DOHH2 (cell line): ENCODE data around the gene PCDHA13.

Source experiments
- H3F3A ChIP-seq: fragments of 200-600 bp; sonication (generic), shearing (Covaris generic); 2 replicates; pipeline ENCODE4 v1.6.0; 2016; ENCODE audit warnings: antibody characterized with exemption, mild to moderate bottlenecking; ENCODE audit not compliant: control insufficient read depth, insufficient read depth
- H3K27ac ChIP-seq: fragments of 200-600 bp; sonication (generic); 2 replicates; pipeline ENCODE4 v1.5.1; 2014; ENCODE audit warnings: low read depth, mild to moderate bottlenecking, low read length, moderate library complexity
- H3K27me3 ChIP-seq: fragments of 200-600 bp; sonication (generic); 2 replicates; pipeline ENCODE4 v1.6.1; 2014; ENCODE audit warnings: mild to moderate bottlenecking, low read length, mixed read lengths; ENCODE audit not compliant: control insufficient read depth
- H3K36me3 ChIP-seq: fragments of 200-600 bp; sonication (generic); 2 replicates; pipeline ENCODE4 v1.6.1; 2014; ENCODE audit warnings: mild to moderate bottlenecking, low read length, moderate library complexity, mixed read lengths; ENCODE audit not compliant: control insufficient read depth
- H3K4me1 ChIP-seq: fragments of 200-600 bp; sonication (generic); 2 replicates; pipeline ENCODE4 v1.6.1; 2014; ENCODE audit warnings: mild to moderate bottlenecking, low read length, mixed read lengths; ENCODE audit not compliant: control insufficient read depth
- H3K4me2 ChIP-seq: fragments of 200-600 bp; sonication (generic); 2 replicates; pipeline ENCODE4 v1.6.0; 2014; ENCODE audit warnings: mild to moderate bottlenecking, low read length, moderate library complexity
- H3K4me3 ChIP-seq: fragments of 200-600 bp; sonication (generic); 2 replicates; pipeline ENCODE4 v1.5.1; 2014; ENCODE audit warnings: mild to moderate bottlenecking, low read length, mixed read lengths
- H3K79me2 ChIP-seq: fragments of 200-600 bp; sonication (generic); 2 replicates; pipeline ENCODE4 v1.6.1; 2014; ENCODE audit warnings: mild to moderate bottlenecking, low read length, mixed read lengths; ENCODE audit not compliant: control insufficient read depth
- H3K9me2 ChIP-seq: fragments of 200-600 bp; sonication (generic); replicated peaks from 2 replicates; pipeline ENCODE4 v1.6.1; 2014; ENCODE audit warnings: mild to moderate bottlenecking, low read length, mixed read lengths; ENCODE audit not compliant: control insufficient read depth
- H3K9me3 ChIP-seq: fragments of 200-600 bp; sonication (generic); 2 replicates; pipeline ENCODE4 v1.6.1; 2014; ENCODE audit warnings: antibody characterized with exemption, low read length, mixed read lengths; ENCODE audit not compliant: control insufficient read depth, insufficient read depth
- H4K20me1 ChIP-seq: fragments of 200-600 bp; sonication (generic); 2 replicates; pipeline ENCODE4 v1.6.0; 2014; ENCODE audit warnings: low read depth, mild to moderate bottlenecking, antibody characterized with exemption, low read length, moderate library complexity; ENCODE audit not compliant: control insufficient read depth, insufficient read depth
- EZH2phosphoT487 ChIP-seq: fragments of 200-600 bp; sonication (generic); IDR thresholded peaks from 2 replicates; pipeline ENCODE4 v1.6.1; 2017; ENCODE audit warnings: borderline replicate concordance, mild to moderate bottlenecking, antibody characterized with exemption, low read length, moderate library complexity, mixed read lengths
- TF ChIP-seq, protein P1 (sequence below): fragments of 200-600 bp; sonication (generic); IDR thresholded peaks from one replicate; pipeline ENCODE4 v1.5.1; 2014; ENCODE audit warnings: antibody characterized with exemption, mild to moderate bottlenecking, low read depth, low read length; ENCODE audit not compliant: poor library complexity, severe bottlenecking

Gene PCDHA13

DNA sequence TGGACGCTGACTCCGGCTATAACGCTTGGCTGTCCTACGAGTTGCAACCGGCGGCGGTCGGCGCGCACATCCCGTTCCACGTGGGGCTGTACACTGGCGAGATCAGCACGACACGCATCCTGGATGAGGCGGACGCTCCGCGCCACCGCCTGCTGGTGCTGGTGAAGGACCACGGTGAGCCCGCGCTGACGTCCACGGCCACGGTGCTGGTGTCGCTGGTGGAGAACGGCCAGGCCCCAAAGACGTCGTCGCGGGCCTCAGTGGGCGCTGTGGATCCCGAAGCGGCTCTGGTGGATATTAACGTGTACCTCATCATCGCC is 4.7 kb upstream of the PCDHA13 start:
- Histone ChIP-seq H3F3A (no peaks in the 10 kb centered on the region), H3K9me2 (no peaks in the 10 kb centered on the region), H3K27ac (no peak overlapping the region), H3K4me2 (no peak overlapping the region), H4K20me1 (no peaks in the 10 kb centered on the region), H3K4me3 (no peak overlapping the region), H3K9me3 (no peaks in the 10 kb centered on the region; the same call in 1 of the 2 replicates), H3K27me3 (no peaks in the 10 kb centered on the region), H3K36me3 (no peaks in the 10 kb centered on the region), H3K4me1 (no peaks in the 10 kb centered on the region), H3K79me2 (no peaks in the 10 kb centered on the region)
- TF ChIP-seq, protein P1, sequence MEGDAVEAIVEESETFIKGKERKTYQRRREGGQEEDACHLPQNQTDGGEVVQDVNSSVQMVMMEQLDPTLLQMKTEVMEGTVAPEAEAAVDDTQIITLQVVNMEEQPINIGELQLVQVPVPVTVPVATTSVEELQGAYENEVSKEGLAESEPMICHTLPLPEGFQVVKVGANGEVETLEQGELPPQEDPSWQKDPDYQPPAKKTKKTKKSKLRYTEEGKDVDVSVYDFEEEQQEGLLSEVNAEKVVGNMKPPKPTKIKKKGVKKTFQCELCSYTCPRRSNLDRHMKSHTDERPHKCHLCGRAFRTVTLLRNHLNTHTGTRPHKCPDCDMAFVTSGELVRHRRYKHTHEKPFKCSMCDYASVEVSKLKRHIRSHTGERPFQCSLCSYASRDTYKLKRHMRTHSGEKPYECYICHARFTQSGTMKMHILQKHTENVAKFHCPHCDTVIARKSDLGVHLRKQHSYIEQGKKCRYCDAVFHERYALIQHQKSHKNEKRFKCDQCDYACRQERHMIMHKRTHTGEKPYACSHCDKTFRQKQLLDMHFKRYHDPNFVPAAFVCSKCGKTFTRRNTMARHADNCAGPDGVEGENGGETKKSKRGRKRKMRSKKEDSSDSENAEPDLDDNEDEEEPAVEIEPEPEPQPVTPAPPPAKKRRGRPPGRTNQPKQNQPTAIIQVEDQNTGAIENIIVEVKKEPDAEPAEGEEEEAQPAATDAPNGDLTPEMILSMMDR = no peak
- TF ChIP-seq EZH2phosphoT487 = no peak

DNA sequence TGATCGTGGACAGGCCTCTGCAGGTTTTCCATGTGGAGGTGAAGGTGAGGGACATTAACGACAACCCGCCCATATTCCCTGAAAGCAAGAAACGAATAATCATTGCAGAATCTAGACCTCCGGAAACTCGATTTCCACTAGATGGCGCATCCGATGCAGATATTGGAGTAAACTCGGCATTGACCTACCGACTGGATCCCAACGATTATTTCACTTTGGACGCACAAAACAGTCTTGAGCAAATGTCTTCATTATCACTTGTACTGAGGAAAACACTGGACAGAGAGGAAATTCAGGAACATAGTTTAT is 621 bp downstream of the PCDHA13 start:
- no peaks in the 10 kb centered on the region for H3K27me3 ChIP-seq
- no peaks in the 10 kb centered on the region for H4K20me1 ChIP-seq
- H3K9me3 ChIP-seq = no peaks in the 10 kb centered on the region; the same call in 1 of the 2 replicates
- H3K4me2 ChIP-seq = no peak overlapping the region
- H3K27ac ChIP-seq = no peak overlapping the region
- no peaks in the 10 kb centered on the region for H3F3A ChIP-seq
- no peaks in the 10 kb centered on the region for H3K36me3 ChIP-seq
- H3K9me2 ChIP-seq = no peaks in the 10 kb centered on the region
- H3K79me2 ChIP-seq = no peaks in the 10 kb centered on the region
- TF ChIP-seq EZH2phosphoT487 = no peak
- TF ChIP-seq, protein P1 = peak; percentile 41
- no peaks in the 10 kb centered on the region for H3K4me1 ChIP-seq
- H3K4me3 ChIP-seq = no peak overlapping the region

DNA sequence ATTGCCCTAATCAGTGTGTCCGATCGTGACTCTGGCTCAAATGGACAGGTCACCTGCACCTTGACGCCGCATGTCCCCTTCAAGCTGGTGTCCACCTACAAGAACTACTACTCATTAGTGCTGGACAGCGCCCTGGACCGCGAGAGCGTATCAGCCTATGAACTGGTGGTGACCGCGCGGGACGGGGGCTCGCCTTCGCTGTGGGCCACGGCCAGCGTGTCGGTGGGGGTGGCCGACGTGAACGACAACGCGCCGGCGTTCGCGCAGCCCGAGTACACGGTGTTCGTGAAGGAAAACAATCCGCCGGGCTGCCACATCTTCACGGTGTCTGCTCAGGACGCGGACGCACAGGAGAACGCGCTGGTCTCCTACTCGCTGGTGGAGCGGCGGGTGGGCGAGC is 1.4 kb downstream of the PCDHA13 start:
- Histone ChIP-seq H3K4me2 (no peak overlapping the region), H3K9me2 (no peaks in the 10 kb centered on the region), H3F3A (no peaks in the 10 kb centered on the region), H3K79me2 (no peaks in the 10 kb centered on the region), H3K27me3 (no peaks in the 10 kb centered on the region), H3K27ac (no peak overlapping the region), H4K20me1 (no peaks in the 10 kb centered on the region), H3K9me3 (no peaks in the 10 kb centered on the region; the same call in 1 of the 2 replicates), H3K4me3 (no peak overlapping the region), H3K4me1 (no peaks in the 10 kb centered on the region), H3K36me3 (no peaks in the 10 kb centered on the region)
- TF ChIP-seq EZH2phosphoT487 = no peak
- TF ChIP-seq, protein P1 = no peak
